Measurements from ENCODE around the gene NUAK1.

GRCh38 chr12:106033161-106033675 is 105.5 kb downstream of the NUAK1 start:
- no peak for TF ChIP-seq CTCF (IDR thresholded peaks at IDR 0.05)
- no peak for TF ChIP-seq POLR2AphosphoS5 (IDR thresholded peaks at IDR 0.05; ENCODE audit: low read depth, low read length)
- no peak for TF ChIP-seq REST (IDR thresholded peaks at IDR 0.05; ENCODE audit: insufficient read depth in 1 of 2, low read depth in 2 of 2, low read length in 1 of 2)
- no peak for TF ChIP-seq SIN3A (IDR thresholded peaks at IDR 0.05; ENCODE audit: borderline replicate concordance, insufficient read depth, low read depth, low read length)
- TF ChIP-seq TCF7L2 (IDR thresholded peaks at IDR 0.05; ENCODE audit: low read depth, low read length), result no peak
